K562 (cell line): ENCODE data around the gene BOD1L1. TPM values are rescaled to one million over a fixed set of nuclear protein-coding genes. Genes with fewer than 3 reads are reported as not detected.

Experiments used
- ATAC-seq: fragments of 200-7000 bp; cut with Tn5 transposase; 3 replicates; pipeline ENCODE4 v1.9.1; 2020; ENCODE audit warnings: moderate library complexity
- BruUV-seq: library from RNA; stranded (reverse); fragments of 400-500 nt; replicated peaks from 2 replicates; lab custom pipeline; 2021; lab: Mats Ljungman, UMichigan
- CTCF ChIA-PET: fragments of 300-600 bp; formaldehyde crosslinking; extraction: SDS; loops from one replicate; lab custom pipeline; 2021; ENCODE audit warnings: low intra/inter-chr PET ratio; lab: Yijun Ruan, JAX
- POLR2A ChIA-PET: fragments of 300-600, 350-650 bp; sonication (Branson Sonifier 250); formaldehyde crosslinking; extraction: SDS; loops from one replicate; lab custom pipeline; 2021; ENCODE audit warnings: antibody characterized with exemption, inconsistent platforms; lab: Yijun Ruan, JAX
- DNase-seq, 4 experiments: peaks; one replicate each; pipeline versions ENCODE4 v3.0.0 to v3.0.0-alpha.2; 2011 to 2018; ENCODE audit warnings: low spot score in 3 of 4, mixed read lengths in 3 of 4; ENCODE audit errors: extremely low read depth in 1 of 4
- FAIRE-seq: peaks from 2 replicates; lab custom pipeline; 2011; peaks lifted over from hg19 to GRCh38; lab: Jason Lieb, UNC
- H2AFZ ChIP-seq: 2 replicates; pipeline ENCODE4 v1.6.0; 2011; ENCODE audit warnings: low read depth, low read length, control low read depth, inconsistent platforms
- H3K27ac ChIP-seq: fragments of 200-600 bp; 3 replicates; pipeline ENCODE4 v1.8.0; 2011; ENCODE audit warnings: low read depth, mild to moderate bottlenecking, control low read depth, inconsistent platforms, low read length, moderate library complexity, mixed read lengths; ENCODE audit errors: extremely low read depth
- H3K27me3 ChIP-seq, 2 experiments: fragments of 300-600 bp in 1 of 2; 2 replicates in 1 of 2; 3 replicates in 1 of 2; pipeline versions ENCODE4 v1.6.0 to v1.8.0; 2011; ENCODE audit warnings: inconsistent platforms in 2 of 2, low read length in 2 of 2, mild to moderate bottlenecking in 1 of 2, mixed read lengths in 1 of 2, moderate library complexity in 1 of 2; ENCODE audit not compliant: control insufficient read depth in 2 of 2, insufficient read depth in 2 of 2
- H3K36me3 ChIP-seq: fragments of 300-600 bp; 3 replicates; pipeline ENCODE4 v1.8.0; 2011; ENCODE audit warnings: mild to moderate bottlenecking, low read length, inconsistent platforms; ENCODE audit not compliant: control insufficient read depth, insufficient read depth
- H3K4me1 ChIP-seq, 2 experiments: fragments of 200-600 bp in 1 of 2; replicated peaks in 1 of 2; 2 replicates in 1 of 2; 3 replicates in 1 of 2; pipeline versions ENCODE4 v1.5.1 to v1.8.0; 2011; ENCODE audit warnings: inconsistent platforms in 2 of 2, low read length in 2 of 2, mild to moderate bottlenecking in 1 of 2, mixed read lengths in 1 of 2, moderate library complexity in 1 of 2; ENCODE audit not compliant: control insufficient read depth in 2 of 2, insufficient read depth in 2 of 2
- H3K4me2 ChIP-seq: 2 replicates; pipeline ENCODE4 v1.6.1; 2011; ENCODE audit warnings: low read length, control low read depth, inconsistent platforms, mixed read lengths; ENCODE audit not compliant: insufficient read depth
- H3K4me3 ChIP-seq: fragments of 200-600 bp; sonication (generic), shearing (Covaris generic); 2 replicates; pipeline ENCODE4 v1.5.1; 2016; ENCODE audit warnings: control low read depth, inconsistent platforms
- H3K79me2 ChIP-seq: fragments of 200-600 bp; 3 replicates; pipeline ENCODE4 v1.8.0; 2011; ENCODE audit warnings: low read length, inconsistent platforms; ENCODE audit not compliant: control insufficient read depth, insufficient read depth
- H3K9ac ChIP-seq, 2 experiments: 2 replicates each; pipeline versions ENCODE4 v1.6.0 to v1.6.1; 2011; ENCODE audit warnings: low read depth in 2 of 2, low read length in 2 of 2, control low read depth in 1 of 2, inconsistent platforms in 1 of 2, mild to moderate bottlenecking in 1 of 2, mixed read lengths in 1 of 2; ENCODE audit not compliant: insufficient read depth in 1 of 2
- H3K9me1 ChIP-seq: one replicate; pipeline ENCODE4 v1.6.0; 2011; ENCODE audit warnings: inconsistent platforms, mild to moderate bottlenecking, low read length, moderate library complexity; ENCODE audit not compliant: control insufficient read depth, insufficient read depth
- H3K9me3 ChIP-seq: replicated peaks from 2 replicates; pipeline ENCODE4 v1.5.1; 2011; ENCODE audit warnings: low read depth, low read length, inconsistent platforms; ENCODE audit not compliant: control insufficient read depth, insufficient read depth
- H4K20me1 ChIP-seq: replicated peaks from 2 replicates; pipeline ENCODE4 v1.6.1; 2011; ENCODE audit warnings: low read length, inconsistent platforms, mixed read lengths; ENCODE audit not compliant: control insufficient read depth, insufficient read depth
- BACH1 ChIP-seq: fragments of 200-800 bp; sonication (Bioruptor generic); IDR thresholded peaks from 2 replicates; pipeline ENCODE4 v1.6.1; 2016; ENCODE audit warnings: missing genetic modification characterization, missing compliant biosample characterization
- BRF1 ChIP-seq: IDR thresholded peaks from 3 replicates; pipeline ENCODE4 v1.6.1; 2011; ENCODE audit warnings: borderline replicate concordance, mild to moderate bottlenecking; ENCODE audit not compliant: insufficient read length; ENCODE audit errors: extremely low read depth
- RFX1 ChIP-seq: fragments of 450-650 bp; IDR thresholded peaks from 2 replicates; pipeline ENCODE4 v1.6.1; 2016; ENCODE audit warnings: mild to moderate bottlenecking, moderate library complexity
- WGBS: fragments of 100-300 bp; shearing (Covaris generic); methylation state at CpG from one replicate; pipeline ENCODE4 v1.1.6; 2016; ENCODE audit warnings: low coverage, mixed read lengths; ENCODE audit not compliant: insufficient coverage; ENCODE audit errors: missing lambda C conversion rate; 5-methylcytosine and 5-hydroxymethylcytosine counted together
- in situ Hi-C: fragments of 300-500 bp; cut with MboI; formaldehyde crosslinking; loops from 4 replicates; pipeline ENCODE4 v1.15.0; 2018; ENCODE audit warnings: inconsistent platforms, mixed read lengths
- intact Hi-C: fragments of 100-400 bp; cut with micrococcal nuclease; formaldehyde crosslinking; loops from 2 replicates; pipeline ENCODE4 v1.14.2; 2022
- polyA plus RNA-seq, 8 experiments: library from polyadenylated mRNA; depleted of rRNA in 4 of 8; stranded (reverse) in 5 of 8; unstranded in 3 of 8; fragments of >200 nt; fragmentation: Nextera tagmentation in 2 of 8; fragmentation: Illumina TruSeq in 1 of 8; extraction: Ambion mirVana in 2 of 8; extraction: Trizol in 1 of 8; gene quantifications; 2 replicates each; pipeline versions ENCODE4 v1.2.1 to v1.2.3, GENCODE V29; 2011 to 2014; ENCODE audit warnings: inconsistent platforms in 1 of 8, missing spikeins in 1 of 8
- total RNA-seq, 7 experiments: library from RNA; depleted of rRNA in 6 of 7; stranded (reverse); fragments of >200 nt in 6 of 7; fragmentation: Illumina TruSeq in 2 of 7; extraction: Trizol in 2 of 7; gene quantifications; 2 replicates each; pipeline versions ENCODE4 v1.2.1 to v1.2.3, GENCODE V29; 2011 to 2021; ENCODE audit warnings: low replicate concordance in 1 of 7
- TF ChIP-seq, protein P1 (sequence below): fragments of 250-450 bp; sonication (Bioruptor Pico); IDR thresholded peaks from 2 replicates; pipeline ENCODE4 v1.8.0; 2022; ENCODE audit warnings: inconsistent platforms, mild to moderate bottlenecking, moderate library complexity, borderline replicate concordance

The BOD1L1 gene
- total and polyA plus RNA-seq, 9 of the 15 experiments (the other 6 are each of a cell fraction or from before 2014, with no cell fraction given), result 4.8 to 23.2 (median 17.7) TPM

DNA sequence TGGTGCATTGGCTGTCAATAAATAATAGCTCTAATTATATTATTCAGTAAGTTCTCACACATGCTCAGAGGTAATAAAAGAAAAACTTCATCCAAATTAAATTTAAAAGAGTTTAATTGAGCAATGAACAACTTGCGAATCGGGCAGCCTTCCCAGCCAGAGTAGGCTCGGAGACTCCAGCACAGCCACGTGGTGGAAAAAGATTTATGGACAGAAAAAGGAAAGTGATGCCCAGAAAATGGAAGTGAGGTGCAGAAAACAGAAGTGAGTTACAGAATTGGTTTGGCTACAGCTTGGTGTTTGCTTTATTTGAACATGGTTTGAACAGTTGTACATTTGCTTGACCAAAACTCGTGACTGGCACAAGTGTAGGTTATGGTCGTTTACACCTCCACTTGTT lies 13.6 kb upstream of the BOD1L1 start:
- intact Hi-C loops, result no loop called here
- FAIRE-seq (no peak), DNase-seq (no peak), ATAC-seq (no peak)
- no peaks in the 10 kb centered on the region for H3K36me3 ChIP-seq
- no peaks in the 10 kb centered on the region; the same call in 1 of the 2 replicates for H4K20me1 ChIP-seq
- no TSS peak for BruUV-seq
- no peaks in the 10 kb centered on the region; a peak in 1 of 5 replicates for H3K27me3 ChIP-seq
- no peaks in the 10 kb centered on the region for H3K9me1 ChIP-seq
- no peaks in the 10 kb centered on the region for H3K4me1 ChIP-seq
- H3K27ac ChIP-seq, result no peak overlapping the region
- no peaks in the 10 kb centered on the region for H3K79me2 ChIP-seq
- H3K4me3 ChIP-seq, result no peak overlapping the region
- H3K9ac ChIP-seq, result no peak overlapping the region
- POLR2A ChIA-PET, result no interaction called here
- no peaks in the 10 kb centered on the region for H3K9me3 ChIP-seq
- whole genome bisulfite sequencing, result under 1% methylated on average over 6 of the region's 6 CpGs
- no peak overlapping the region for H3K4me2 ChIP-seq
- TF ChIP-seq BACH1 (tag), result no peak
- no peak for TF ChIP-seq BRF1
- TF ChIP-seq, protein P1, sequence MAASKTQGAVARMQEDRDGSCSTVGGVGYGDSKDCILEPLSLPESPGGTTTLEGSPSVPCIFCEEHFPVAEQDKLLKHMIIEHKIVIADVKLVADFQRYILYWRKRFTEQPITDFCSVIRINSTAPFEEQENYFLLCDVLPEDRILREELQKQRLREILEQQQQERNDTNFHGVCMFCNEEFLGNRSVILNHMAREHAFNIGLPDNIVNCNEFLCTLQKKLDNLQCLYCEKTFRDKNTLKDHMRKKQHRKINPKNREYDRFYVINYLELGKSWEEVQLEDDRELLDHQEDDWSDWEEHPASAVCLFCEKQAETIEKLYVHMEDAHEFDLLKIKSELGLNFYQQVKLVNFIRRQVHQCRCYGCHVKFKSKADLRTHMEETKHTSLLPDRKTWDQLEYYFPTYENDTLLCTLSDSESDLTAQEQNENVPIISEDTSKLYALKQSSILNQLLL (CRISPR knock-in tag), result no peak
- no peak for TF ChIP-seq RFX1
- in situ Hi-C loops, result no loop called here
- H2AFZ ChIP-seq, result no peak overlapping the region
- CTCF ChIA-PET, result no interaction called here
